ENCODE data around the gene GDPD1.
"Not testable (repeated sequence)": the region's sequence is repeated elsewhere in the genome, so short reads cannot be mapped to it uniquely, and the experiment has no call there.

Gene GDPD1

DNA sequence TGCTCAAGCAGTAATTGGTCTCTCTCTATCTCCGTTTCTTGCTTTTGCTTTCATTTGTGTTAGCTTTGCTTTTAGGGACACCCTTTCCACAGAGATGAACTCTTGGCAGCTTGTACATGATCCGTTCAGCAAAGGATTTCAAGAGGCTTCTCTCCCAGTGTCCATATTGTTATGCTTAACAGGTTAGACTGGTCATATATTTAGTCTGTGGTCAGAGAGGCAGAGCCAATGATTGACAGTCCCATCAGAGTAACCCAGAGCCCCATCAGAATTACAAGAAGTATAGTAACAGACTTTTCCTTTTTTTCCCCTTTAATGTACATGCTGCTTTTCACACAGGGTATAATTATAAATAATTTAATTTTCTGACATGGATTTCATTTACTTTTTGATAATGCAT is 34.4 kb downstream of the GDPD1 start:
- DNase-seq: no peak

DNA sequence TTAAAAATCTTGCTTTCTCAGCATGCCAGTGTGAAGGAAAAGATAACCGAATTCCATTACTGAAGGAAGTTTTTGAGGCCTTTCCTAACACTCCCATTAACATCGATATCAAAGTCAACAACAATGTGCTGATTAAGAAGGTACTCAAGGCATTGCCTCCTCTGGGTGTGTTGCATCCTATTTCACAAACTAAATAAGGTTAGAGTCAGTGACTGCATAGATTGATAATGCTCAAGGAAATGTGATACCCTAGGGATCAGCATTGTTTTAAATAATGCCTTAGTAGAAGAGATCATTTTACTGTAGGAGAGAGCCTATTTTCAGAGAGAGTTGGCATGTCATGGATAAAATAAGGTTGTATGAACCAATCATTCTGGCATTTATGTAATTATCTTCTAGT is 36.8 kb downstream of the GDPD1 start:
- DNase-seq: no peak

DNA sequence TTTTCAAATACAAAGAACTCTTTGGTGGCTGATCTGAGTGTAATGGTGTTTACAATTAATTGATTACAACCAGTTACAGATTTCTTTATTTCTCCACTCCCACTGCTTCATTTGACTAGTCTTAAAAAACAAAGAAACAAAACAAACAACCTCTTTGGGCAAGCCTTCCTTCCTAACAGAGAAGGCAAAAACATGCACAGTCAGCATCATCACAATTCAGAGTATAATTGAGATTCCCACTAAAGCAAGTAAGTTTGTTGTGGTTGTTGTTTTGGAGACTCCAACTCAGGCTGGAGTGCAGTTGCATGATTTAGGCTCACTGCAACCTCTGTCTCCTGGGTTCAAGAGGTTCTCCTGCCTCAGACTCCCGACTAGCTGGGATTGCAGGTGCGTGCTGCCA is 40.4 kb downstream of the GDPD1 start:
- DNase-seq: no peak

DNA sequence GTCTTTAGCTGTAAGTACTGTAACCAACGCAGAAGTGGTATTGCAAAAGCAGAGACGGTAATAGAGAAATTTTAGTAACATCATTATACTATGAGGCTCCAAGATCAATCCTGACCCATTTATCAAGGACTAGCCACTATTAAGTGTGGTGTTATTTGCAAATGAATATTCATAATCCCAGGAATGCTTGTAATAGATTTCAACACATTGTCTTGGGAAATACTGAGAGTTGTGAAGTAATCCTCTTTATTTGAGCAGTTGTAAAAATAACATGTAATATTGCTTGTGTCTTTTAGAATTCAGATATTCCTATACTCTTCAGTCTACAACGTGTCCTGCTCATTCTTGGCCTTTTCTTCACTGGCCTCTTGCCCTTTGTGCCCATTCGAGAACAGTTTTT is 46.4 kb downstream of the GDPD1 start:
- DNase-seq: no peak

DNA sequence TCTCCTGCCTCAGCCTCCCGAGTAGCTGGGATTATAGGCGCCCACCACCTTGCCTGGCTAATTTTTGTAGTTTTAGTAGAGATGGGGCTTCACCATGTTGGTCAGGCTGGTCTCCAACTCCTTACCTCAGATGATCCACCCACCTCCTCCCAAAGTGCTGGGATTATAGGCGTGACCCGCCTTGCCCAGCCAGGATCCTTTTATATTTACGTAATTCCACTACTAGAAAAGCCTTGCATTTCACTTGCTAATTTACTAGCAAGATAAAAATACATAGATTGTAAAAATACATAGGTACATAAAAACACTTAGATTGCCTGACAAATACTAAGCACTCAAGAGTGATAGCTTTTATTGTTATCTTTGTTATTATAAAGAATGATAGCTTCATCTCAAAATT is 47.5 kb downstream of the GDPD1 start:
- DNase-seq: no peak

DNA sequence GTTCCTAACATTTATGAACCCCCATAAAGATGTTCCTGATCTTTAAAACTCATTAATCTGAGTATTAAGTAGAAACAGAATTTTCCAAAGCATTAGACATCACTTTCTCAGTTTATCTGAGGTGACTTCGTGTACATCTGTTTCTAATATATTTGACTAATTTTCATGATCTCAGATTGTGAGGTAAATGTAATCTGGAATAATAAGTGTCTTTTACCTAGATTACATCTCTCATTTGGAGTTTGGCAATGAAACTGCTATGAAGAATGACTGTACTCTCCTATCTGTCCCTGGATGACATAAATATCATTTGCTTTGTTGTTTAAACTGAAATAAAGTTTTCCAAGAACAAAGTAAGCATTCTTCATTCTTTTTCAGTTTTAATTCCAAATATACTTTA is 55.3 kb downstream of the GDPD1 start:
- DNase-seq: no peak

DNA sequence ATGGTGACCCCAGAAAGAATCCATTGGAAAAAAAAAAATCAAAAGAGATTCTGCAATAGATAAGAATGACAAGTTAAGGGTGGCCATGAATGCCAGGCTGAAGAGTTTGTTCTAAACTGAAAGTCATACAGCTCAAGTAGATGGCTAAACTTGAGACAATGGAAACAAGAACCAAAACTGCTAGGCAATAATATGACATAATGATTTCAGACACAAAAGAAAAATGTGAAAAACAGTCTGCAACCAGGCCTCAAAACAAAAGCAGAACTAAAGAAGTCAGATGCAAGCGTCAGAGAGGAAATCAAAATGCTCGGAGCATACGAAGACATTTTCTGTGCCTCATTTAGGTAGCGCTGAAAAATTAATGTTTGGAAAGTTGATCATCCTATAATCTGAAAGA is 56.7 kb downstream of the GDPD1 start:
- DNase-seq: no peak

DNA sequence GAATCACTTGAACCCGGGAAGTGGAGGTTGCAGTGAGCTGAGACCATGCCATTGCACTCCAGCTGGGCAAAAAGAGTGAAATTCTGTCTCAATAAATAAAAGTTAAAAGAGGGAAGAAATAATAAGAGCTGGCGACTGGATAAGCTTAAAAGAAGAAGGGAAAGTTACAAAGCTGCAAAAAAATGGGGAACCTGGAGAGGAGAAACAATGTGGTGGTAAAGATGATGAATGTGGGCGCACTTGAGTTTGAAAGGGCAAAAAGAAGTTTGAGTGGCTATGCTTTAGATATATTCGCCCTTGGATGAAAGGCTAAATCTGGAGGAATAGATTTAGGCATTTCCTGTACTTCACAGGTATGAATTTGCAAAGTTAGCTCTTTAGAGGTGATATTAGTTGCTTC is 58.1 kb downstream of the GDPD1 start:
- no peak for DNase-seq

DNA sequence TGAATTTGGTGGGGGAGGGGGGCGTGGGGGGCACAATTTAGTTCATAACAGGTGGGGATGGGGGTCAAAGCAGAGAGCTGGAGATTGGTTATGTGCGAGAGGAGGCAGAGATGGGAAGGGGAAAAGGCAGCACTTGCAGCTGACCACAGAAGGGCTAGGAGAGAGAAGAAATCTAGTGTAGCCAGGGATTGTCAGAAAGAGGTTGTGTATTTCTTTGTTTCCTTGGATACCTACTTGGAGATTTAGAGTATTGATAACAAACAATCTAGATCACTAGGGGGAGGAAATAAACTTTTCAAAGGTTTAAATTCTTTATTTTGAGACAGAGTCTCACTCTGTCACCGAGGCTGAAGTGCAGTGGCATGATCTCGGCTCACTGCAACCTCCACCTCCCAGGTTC is 64.0 kb downstream of the GDPD1 start:
- no peak for DNase-seq

DNA sequence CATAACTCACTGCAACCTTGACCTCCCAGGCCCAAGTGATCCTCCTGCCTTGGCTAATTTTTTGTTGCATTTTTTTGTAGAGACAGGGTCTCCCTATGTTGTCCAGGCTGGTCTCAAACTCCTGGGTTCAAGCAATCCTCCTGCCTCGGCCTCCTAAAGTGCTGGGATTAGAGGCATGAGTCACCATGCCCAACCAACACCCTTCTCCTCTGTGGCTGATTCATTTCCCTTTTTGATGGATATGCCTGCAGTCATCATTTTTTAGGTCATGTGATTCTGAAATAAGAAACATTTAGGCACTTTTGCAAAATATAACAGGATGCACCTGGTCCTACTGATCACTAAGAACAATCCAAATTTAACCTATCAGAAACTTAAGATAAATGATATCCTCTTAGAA is 67.1 kb downstream of the GDPD1 start:
- peak; percentile 16 for DNase-seq

DNA sequence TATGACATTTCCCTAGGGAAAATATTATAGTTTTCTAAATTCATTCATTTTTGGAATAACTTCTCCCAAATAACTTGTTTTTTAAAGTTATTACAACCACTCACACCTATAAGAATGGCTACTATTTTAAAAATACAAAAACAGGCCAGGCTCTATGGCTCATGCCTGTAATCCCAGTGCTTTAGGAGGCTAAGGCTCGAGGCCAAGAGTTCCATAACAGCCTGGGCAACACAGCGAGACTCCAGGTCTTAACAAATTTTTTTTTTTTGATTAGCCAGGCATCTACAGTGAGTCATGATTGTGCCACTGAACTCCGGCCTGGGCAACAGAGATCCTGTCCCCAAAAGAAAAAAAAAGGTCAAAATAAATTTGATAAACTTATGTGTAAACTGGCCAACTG is 67.6 kb downstream of the GDPD1 start:
- DNase-seq: no peak

DNA sequence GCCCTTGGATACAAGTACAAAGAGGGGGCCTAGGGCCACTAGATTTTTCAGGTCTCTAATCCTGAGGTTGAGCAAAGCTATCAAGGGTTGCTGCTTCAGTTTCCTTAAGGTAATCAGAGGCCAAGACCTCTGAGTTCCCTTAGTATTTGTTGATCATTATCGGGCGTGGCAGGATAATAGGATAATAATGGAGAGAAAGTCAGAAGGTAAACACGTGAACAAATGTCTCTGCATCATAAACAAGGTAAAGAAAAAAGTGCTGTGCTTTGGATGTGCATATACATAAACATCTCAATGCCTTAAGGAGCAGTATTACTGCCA is 69.6 kb downstream of the GDPD1 start:
- no peak for DNase-seq

DNA sequence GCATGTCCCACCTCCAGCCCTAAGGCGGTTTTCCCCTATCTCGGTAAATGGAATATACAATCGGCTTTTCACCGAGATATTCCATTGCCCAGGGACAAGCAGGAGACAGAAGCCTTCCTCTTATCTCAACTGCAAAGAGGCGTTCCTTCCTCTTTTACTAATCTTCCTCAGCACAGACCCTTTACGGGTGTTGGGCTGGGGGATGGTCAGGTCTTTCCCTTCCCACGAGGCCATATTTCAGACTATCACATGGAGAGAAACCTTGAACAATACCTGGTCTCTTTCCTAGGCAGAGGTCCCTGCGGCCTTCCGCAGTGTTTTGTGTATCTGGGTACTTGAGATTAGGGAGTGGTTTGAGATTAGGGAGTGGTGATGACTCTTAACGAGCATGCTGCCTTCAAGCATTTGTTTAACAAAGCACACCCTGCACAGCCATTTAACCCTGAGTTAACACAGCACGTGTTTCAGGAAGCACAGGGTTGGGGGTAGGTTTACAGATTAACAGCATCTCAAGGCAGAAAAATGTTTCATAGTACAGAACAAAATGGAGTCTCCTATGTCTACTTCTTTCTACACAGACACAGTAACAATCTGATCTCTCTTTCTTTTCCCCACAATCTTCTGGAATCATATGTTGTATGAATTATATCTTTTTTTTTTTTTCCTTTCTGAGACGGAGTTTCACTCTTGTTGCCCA is 70.1 kb downstream of the GDPD1 start:
- DNase-seq: not testable (repeated sequence)

DNA sequence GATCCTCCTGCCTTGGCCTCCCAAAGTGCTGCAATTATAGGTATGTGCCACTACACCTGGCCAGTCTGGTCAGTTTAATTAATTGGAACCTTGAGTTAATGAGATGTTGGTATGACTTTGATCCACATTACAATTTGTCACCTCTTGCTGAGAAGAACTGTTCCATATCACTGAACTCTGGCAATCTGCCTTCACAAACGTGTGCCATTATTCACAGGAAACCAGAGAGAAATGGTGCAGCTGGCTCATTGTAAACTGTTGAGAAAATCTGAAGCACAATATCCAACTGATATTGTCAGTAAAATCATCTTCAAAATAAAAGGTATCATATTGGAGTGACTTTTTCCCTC is 71.8 kb downstream of the GDPD1 start:
- DNase-seq: no peak

DNA sequence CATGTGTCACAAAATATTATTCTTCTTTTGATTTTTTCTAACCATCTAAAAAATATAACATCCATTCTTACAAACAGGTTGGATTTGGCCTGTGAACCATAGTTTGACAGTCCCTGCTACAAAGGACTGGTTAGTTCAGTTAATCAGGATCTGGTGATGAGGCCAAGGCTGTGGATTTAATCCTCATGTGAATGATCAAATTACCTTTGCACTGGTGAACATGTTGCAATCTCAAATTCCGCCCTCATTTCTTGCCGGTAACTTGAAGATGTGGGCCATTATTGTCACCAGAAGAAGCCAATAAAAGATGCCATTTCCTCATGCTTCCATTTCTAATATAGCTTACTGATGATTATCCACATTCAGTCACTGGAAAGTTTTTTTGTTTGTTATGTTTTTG is 75.9 kb downstream of the GDPD1 start:
- DNase-seq: no peak

DNA sequence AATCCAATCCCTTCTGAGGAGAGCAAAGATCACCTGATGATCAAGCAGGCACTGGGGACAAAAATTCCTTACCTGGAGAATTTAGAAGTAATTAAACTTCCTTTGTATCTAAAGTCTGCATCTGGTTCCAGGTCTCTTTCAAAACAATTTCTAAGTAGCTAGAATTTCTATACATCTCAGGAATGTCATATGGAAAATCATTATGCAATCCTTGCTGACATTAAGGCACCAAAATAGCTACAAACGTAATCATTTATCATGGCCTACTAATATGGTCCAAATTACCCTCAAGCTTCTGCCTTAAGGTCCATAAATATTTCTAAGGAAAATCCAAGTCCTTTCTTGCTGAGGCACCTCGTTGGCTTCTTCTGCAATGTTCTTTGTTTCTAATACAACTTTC is 78.2 kb downstream of the GDPD1 start:
- peak; percentile 38 for DNase-seq

DNA sequence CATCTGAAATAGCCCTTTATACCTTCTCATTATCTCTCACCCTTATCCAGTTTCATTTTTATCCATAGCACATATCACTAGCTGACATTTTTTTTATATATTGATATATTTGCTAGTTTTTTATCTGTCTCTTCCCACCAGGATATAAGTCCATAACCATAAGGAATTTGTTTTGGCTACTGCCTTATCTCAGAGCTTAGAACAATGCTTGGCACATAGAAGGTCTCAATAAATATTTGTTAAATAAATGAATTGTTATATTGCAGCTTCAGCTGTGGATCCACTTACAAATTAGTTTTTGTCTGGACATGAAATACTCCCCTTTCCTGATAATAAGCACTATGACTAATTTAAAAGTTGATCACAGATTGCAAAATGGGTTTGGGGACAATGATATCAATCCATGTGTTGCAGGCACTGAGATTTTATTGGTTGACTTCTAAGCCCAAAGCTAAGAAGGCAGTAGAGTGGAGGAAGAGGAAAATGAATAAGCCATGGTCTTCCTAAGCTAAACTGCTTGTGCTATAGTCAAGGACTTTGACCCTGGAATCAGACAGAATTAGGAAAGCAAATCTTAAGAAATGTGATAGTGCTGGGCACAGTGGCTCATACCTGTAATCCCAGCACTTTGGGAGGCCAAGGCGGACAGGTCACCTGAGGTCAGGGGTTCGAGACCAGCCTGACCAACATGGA is 79.2 kb downstream of the GDPD1 start:
- DNase-seq: no peak

DNA sequence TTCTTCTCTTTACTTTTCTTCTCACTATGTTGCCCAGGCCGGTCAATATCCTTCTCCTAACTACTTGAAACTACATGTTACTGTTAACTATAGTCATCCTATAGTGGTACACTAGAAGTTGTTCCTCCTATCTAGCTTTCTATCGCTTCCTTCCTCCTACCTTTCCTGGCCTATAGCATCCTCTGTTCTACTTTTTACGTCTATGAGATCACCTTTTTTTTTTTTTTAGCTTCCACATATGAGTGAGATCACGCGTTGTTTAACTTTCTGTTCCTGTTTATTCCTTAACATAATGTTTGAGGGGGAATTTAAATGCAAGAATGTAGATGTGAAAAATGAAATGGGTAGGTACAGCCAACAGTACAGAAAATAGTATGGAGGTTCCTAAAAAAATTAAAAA is 80.6 kb downstream of the GDPD1 start:
- DNase-seq: no peak

DNA sequence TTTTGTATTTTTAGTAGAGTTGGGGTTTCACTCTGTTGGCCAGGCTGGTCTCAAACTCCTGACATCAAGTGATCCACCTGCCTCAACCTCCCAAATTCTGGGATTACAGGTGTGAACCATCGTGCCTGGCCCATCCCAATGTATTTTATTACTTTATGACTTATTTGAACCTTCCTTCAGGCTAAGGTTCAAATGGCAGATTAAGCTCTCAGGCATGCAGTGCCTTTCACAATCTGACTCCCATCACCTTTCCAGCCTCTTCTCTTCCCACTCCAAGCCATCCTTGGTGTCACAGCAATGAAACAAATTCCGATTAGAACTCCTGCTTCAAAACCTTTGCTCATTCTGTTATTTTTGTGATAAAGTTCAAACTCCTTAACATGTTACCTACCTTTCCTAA is 84.5 kb downstream of the GDPD1 start:
- no peak for DNase-seq

DNA sequence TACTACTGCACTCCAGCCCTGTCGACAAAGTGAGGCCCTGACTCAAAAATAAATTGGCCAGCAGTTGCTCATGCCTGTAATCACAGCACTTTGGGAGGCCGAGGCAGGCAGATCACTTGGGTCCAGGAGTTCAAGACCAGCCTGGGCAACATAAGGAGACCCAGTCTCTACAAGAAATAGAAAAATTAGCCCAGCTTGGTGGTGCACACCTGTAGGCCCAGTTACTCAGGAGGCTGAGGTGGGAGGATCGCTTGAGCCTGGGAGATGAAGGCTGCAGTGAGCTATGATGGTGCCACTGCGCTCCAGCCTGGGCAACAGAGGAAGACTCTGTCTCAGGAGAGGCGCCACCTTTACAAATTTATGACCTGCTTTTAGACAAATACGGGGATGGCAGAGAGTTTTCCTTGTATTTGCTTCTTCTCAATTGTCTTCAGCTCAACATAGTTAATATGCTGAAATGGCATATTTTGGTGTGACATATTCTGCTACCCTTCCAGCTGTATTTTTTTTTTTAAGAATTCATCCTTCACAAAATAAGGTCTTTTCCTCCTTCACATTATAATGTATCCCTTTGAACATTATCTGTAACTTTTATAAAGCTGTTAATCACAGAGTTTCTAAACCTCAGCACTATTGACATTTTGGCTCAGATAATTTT is 90.1 kb downstream of the GDPD1 start:
- no peak for DNase-seq

DNA sequence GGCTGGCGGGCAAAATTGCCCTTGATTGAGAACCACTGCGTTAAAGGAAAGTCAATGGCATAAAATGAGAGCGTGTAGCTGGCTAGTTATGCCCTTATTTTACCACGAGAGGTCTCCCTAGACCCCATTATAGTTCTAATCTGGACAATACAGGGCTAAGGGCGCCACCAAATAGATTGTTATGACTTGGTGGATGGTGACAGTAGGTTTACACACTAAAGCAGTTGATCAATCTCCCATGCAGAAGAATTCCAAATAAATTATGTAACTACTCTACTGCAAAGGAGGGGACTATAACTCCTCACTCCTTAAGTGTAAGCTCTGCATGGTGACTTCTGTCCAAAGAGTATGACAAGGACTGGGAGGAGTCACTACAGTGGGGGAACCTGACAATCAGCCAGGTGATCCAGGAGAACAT is 90.7 kb downstream of the GDPD1 start:
- peak; percentile 57 for DNase-seq

DNA sequence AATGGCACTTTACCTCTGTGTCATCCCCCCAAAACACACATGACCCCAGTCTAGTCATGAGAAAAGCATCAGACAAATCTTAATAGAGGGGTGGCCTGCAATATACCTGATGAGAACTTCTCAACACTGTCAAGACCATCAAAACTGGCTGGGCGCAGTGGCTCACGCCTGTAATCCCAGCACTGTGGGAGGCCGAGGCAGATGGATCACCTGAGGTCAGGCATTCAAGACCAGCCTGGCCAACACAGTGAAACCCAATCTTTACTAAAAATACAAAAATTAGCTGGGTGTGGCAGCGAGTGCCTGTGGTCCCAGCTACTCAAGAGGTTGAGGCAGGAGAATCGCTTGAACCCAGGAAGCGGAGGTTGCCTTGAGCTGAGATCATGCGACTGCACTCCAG is 91.2 kb downstream of the GDPD1 start:
- DNase-seq: not testable (repeated sequence)

DNA sequence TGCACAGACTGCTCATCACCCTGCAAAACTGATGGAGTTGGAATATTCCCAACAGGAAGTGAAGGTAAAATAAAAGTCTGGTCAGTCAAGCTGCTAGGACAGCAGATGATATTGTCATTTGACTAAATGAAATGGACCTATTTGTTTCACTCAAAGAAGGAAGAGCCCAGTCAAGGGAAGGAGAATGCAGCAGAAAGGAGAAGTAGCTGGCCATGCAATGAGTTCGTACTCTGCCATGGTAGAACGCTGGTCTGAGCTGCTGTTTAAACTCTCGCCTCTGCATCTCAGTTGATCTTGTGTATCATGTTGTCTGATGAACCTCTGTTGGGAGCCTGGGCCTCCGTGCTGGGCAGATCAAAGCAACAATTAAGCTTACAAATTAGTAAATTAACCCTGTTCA is 95.6 kb downstream of the GDPD1 start:
- DNase-seq: no peak

All from fibroblast of skin of abdomen (primary cell).